DOHH2 (cell line): Measurements from ENCODE around the gene CAMTA1.

Experiments used
- EZH2phosphoT487 ChIP-seq: fragments of 200-600 bp; sonication (generic); IDR thresholded peaks from 2 replicates; pipeline ENCODE4 v1.6.1; 2017; ENCODE audit warnings: borderline replicate concordance, mild to moderate bottlenecking, antibody characterized with exemption, low read length, moderate library complexity, mixed read lengths
- TF ChIP-seq, protein P1 (sequence below): fragments of 200-600 bp; sonication (generic); IDR thresholded peaks from one replicate; pipeline ENCODE4 v1.5.1; 2014; ENCODE audit warnings: antibody characterized with exemption, mild to moderate bottlenecking, low read depth, low read length; ENCODE audit not compliant: poor library complexity, severe bottlenecking

DNA sequence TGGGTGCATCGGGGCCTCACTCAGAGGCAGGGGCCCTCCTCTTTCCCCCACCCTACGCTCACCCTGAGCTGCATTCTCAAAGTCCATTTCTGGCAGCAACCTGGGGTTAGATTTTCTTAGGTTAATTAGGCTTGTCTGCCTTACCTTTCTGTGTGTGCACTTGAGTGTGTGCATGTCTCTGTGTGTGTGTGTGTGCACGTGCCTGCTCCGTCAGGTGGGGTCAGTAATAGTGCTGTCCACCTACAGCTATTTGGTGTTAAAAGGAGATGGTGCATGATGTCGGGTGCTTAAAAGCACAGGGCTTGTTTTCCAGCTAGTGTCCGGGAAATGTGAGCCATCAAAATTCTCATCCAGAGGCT is 257.9 kb downstream of the CAMTA1 start:
- TF ChIP-seq, protein P1, sequence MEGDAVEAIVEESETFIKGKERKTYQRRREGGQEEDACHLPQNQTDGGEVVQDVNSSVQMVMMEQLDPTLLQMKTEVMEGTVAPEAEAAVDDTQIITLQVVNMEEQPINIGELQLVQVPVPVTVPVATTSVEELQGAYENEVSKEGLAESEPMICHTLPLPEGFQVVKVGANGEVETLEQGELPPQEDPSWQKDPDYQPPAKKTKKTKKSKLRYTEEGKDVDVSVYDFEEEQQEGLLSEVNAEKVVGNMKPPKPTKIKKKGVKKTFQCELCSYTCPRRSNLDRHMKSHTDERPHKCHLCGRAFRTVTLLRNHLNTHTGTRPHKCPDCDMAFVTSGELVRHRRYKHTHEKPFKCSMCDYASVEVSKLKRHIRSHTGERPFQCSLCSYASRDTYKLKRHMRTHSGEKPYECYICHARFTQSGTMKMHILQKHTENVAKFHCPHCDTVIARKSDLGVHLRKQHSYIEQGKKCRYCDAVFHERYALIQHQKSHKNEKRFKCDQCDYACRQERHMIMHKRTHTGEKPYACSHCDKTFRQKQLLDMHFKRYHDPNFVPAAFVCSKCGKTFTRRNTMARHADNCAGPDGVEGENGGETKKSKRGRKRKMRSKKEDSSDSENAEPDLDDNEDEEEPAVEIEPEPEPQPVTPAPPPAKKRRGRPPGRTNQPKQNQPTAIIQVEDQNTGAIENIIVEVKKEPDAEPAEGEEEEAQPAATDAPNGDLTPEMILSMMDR: no peak
- TF ChIP-seq EZH2phosphoT487: no peak
